ENCODE results near the gene TSHR.
"Not testable (repeated sequence)": the region's sequence is repeated elsewhere in the genome, so short reads cannot be mapped to it uniquely, and the experiment has no call there.

TSHR gene

GRCh38 chr14:80941241-80942185 is 13.9 kb upstream of the TSHR start, which contains the start of gene CEP128:
Gene CEP128, minus strand, starts transcription at chr14:80941738.
- peak; percentile 86 for DNase-seq (ENCODE audit: low spot score)

GRCh38 chr14:80942191-80942600 is 13.2 kb upstream of the TSHR start:
- TF ChIP-seq, protein P1, sequence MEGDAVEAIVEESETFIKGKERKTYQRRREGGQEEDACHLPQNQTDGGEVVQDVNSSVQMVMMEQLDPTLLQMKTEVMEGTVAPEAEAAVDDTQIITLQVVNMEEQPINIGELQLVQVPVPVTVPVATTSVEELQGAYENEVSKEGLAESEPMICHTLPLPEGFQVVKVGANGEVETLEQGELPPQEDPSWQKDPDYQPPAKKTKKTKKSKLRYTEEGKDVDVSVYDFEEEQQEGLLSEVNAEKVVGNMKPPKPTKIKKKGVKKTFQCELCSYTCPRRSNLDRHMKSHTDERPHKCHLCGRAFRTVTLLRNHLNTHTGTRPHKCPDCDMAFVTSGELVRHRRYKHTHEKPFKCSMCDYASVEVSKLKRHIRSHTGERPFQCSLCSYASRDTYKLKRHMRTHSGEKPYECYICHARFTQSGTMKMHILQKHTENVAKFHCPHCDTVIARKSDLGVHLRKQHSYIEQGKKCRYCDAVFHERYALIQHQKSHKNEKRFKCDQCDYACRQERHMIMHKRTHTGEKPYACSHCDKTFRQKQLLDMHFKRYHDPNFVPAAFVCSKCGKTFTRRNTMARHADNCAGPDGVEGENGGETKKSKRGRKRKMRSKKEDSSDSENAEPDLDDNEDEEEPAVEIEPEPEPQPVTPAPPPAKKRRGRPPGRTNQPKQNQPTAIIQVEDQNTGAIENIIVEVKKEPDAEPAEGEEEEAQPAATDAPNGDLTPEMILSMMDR (IDR thresholded peaks at IDR 0.05; ENCODE audit: extremely low read depth, missing control alignments), result no peak
- no peak for DNase-seq (ENCODE audit: low spot score)

More at GRCh38 chr14:80941241-80942185, 13.9 kb upstream of the TSHR start, which contains the start of gene CEP128:
- TF ChIP-seq, protein P1 (IDR thresholded peaks at IDR 0.05; ENCODE audit: extremely low read depth, missing control alignments), result no peak

DNA sequence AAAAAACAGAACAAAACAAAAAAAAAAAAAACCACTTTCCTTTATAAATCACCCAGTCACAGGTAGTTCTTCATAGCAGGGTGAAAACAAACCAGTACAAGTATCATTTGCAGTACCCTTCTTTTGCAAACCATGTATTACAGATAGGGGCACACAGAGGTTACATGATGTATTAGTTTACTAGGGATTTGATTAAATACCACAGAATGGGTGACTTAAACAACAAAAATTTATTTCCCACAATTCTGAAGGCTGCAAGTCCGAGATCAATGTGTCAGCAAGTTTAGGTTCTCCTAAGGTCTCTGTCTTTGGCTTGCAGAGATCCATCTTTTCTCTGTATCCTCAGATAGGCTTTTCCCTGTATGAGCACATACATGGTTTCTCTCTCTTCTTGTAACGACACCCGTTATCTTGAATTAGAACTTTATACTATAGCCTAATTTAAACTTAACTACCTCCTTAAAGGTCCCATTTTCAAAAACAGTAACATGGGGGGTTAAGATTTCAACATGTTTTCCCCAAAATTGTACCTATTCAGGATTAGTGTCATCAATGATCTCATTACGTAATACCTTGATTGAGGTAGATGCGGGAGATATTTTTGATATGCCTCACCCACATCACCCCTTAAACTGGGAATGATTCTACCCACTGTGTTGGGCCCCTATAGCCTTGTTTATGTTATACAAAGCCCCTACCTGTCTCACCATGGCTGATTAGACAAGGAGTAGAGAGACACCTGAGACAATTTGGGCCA is 10.4 kb upstream of the TSHR start:
- TF ChIP-seq, protein P1 (IDR thresholded peaks at IDR 0.05; ENCODE audit: extremely low read depth, missing control alignments), result no peak
- no peak for DNase-seq (ENCODE audit: low spot score)

- DNase-seq (ENCODE audit: low spot score), result no peak
- TF ChIP-seq, protein P1 (IDR thresholded peaks at IDR 0.05; ENCODE audit: extremely low read depth, missing control alignments), result no peak
These were observed 9.2 kb upstream of the TSHR start for GRCh38 chr14:80946187-80946586.

- no peak for DNase-seq (ENCODE audit: low spot score)
- TF ChIP-seq, protein P1 (IDR thresholded peaks at IDR 0.05; ENCODE audit: extremely low read depth, missing control alignments), result no peak
These were observed 8.6 kb upstream of the TSHR start for GRCh38 chr14:80946797-80947196.

DNA sequence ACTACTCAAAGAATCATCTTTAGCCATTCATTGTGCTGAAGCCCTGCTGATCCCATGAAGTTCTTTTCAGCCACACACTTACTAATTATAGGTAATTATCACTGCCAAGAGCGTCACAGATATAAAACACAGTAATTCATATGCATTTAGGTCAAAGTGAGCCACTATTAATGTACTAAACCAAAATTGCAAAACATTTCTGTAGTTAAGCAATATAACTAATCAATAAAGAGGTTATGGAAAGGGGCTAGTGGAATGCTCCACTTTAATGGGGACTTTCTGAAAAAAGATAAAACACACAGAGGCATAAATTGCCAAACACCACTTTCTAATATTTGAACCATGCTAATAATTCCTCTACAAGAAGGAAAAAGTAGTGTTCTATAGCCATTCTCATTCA is 7.1 kb upstream of the TSHR start:
- no peak for DNase-seq (ENCODE audit: low spot score)
- TF ChIP-seq, protein P1 (IDR thresholded peaks at IDR 0.05; ENCODE audit: extremely low read depth, missing control alignments), result no peak

DNA sequence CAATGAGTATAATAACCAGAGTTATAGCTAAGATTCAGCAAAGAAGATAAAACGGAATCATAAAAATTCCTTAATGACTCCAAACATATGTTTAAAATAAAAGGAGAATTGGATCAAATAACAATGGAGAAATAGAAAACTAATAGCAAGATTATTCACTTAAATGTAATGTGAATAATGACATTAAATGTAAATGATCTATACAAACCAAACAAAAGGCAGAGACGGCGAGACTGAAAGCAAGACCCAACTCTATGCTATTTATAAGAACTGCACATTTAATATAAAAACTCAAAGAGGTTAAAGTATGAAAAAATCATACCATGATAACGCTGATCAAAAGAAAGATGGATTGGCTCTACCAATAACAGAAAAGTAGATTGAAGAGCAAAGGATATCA is 3.9 kb upstream of the TSHR start:
- DNase-seq (ENCODE audit: low spot score), result no peak
- TF ChIP-seq, protein P1 (IDR thresholded peaks at IDR 0.05; ENCODE audit: extremely low read depth, missing control alignments), result no peak

DNA sequence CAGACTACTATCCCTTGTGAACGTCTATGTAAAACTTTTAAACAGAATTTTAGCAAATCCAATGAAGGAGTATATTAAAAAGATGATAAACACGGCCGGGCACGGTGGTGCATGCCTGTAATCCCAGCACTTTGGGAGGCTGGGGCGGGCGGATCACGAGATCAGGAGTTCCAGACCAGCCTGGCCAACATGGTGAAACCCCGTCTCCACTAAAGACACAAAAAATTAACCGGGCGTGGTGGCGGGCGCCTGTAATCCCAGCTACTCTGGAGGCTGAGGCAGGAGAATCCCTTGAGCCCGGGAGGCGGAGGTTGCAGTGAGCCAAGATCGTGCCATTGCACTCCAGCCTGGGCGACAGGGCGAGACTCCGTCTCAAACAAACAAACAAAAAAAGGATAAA is 2.2 kb upstream of the TSHR start:
- DNase-seq (ENCODE audit: low spot score), result not testable (repeated sequence)
